Measurements from ENCODE around the gene IRF2BPL.

DNA sequence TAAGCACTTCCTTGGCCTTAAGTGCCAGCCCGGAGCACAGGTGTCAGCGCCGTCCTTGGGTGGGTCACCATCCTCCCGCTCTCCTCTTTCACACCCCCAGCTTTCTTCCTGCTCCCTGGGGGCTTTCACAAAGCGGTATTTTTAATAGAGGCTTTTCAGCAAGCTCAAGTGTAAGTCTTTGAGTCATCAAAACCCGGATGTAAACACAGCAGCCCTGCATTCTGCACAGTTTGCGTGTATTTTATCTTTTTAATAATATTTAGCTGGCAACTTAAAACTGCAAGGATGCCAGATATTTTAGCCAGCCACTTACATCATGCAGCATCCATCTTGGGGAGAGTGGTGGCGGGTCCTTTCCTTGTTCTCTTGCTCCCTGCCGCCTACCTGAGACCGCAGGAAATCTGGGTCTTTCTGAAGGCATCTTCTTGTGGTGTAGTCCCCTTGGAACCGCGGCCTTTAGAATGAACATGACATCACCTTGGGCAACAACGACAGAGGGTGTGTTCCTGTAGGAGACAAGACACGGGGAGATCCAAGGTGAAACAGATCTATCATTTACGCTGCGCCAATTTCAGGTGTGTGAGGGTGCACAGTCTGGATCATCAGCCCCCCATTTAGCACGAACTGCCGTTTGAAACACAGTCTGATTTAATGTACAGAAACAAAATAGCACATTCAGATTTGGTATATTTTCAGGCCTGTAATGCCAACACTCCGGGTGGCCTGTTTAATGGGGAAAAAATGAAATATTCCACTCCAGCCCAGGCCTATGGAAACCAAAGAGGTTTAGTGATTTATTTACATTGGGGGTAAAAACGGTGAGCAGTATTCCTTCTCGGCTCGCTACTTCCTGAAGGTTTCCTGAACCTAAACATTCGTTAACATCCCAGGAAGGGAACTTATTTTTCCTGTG, 12.5 kb upstream of the IRF2BPL start:
- TF ChIP-seq POLR2AphosphoS5 (IDR thresholded peaks at IDR 0.05; ENCODE audit: control insufficient read depth, insufficient read depth, low read depth, low read length) (no peak), HNRNPK (IDR thresholded peaks at IDR 0.05; ENCODE audit: low read depth, low read length, poor library complexity, severe bottlenecking) (no peak), POLR2A (conservative IDR thresholded peaks at IDR 0.05) (no peak), ZFP36 (IDR thresholded peaks at IDR 0.05; ENCODE audit: low read depth, low read length, partially characterized antibody) (no peak)
- TF ChIP-seq, protein P1, sequence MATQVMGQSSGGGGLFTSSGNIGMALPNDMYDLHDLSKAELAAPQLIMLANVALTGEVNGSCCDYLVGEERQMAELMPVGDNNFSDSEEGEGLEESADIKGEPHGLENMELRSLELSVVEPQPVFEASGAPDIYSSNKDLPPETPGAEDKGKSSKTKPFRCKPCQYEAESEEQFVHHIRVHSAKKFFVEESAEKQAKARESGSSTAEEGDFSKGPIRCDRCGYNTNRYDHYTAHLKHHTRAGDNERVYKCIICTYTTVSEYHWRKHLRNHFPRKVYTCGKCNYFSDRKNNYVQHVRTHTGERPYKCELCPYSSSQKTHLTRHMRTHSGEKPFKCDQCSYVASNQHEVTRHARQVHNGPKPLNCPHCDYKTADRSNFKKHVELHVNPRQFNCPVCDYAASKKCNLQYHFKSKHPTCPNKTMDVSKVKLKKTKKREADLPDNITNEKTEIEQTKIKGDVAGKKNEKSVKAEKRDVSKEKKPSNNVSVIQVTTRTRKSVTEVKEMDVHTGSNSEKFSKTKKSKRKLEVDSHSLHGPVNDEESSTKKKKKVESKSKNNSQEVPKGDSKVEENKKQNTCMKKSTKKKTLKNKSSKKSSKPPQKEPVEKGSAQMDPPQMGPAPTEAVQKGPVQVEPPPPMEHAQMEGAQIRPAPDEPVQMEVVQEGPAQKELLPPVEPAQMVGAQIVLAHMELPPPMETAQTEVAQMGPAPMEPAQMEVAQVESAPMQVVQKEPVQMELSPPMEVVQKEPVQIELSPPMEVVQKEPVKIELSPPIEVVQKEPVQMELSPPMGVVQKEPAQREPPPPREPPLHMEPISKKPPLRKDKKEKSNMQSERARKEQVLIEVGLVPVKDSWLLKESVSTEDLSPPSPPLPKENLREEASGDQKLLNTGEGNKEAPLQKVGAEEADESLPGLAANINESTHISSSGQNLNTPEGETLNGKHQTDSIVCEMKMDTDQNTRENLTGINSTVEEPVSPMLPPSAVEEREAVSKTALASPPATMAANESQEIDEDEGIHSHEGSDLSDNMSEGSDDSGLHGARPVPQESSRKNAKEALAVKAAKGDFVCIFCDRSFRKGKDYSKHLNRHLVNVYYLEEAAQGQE (IDR thresholded peaks at IDR 0.05; ENCODE audit: borderline replicate concordance): no peak
- TF ChIP-seq, protein P1 (CRISPR knock-in tag; IDR thresholded peaks at IDR 0.05; ENCODE audit: low read depth): no peak
- TF ChIP-seq, protein P2, sequence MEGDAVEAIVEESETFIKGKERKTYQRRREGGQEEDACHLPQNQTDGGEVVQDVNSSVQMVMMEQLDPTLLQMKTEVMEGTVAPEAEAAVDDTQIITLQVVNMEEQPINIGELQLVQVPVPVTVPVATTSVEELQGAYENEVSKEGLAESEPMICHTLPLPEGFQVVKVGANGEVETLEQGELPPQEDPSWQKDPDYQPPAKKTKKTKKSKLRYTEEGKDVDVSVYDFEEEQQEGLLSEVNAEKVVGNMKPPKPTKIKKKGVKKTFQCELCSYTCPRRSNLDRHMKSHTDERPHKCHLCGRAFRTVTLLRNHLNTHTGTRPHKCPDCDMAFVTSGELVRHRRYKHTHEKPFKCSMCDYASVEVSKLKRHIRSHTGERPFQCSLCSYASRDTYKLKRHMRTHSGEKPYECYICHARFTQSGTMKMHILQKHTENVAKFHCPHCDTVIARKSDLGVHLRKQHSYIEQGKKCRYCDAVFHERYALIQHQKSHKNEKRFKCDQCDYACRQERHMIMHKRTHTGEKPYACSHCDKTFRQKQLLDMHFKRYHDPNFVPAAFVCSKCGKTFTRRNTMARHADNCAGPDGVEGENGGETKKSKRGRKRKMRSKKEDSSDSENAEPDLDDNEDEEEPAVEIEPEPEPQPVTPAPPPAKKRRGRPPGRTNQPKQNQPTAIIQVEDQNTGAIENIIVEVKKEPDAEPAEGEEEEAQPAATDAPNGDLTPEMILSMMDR (IDR thresholded peaks at IDR 0.05 in 2 of 3, conservative IDR thresholded peaks at IDR 0.05 in 1 of 3; ENCODE audit: insufficient read depth in 2 of 3, low read depth in 1 of 3, low read length in 3 of 3): no peak

Measured in K562 (cell line).